ENCODE data around the gene FERMT1. TPM values are rescaled to one million over a fixed set of nuclear protein-coding genes. Genes with fewer than 3 reads are reported as not detected.
A peak's percentile ranks its signal among the peaks of the same experiment; 100 is the strongest.

FERMT1 gene, protein sequence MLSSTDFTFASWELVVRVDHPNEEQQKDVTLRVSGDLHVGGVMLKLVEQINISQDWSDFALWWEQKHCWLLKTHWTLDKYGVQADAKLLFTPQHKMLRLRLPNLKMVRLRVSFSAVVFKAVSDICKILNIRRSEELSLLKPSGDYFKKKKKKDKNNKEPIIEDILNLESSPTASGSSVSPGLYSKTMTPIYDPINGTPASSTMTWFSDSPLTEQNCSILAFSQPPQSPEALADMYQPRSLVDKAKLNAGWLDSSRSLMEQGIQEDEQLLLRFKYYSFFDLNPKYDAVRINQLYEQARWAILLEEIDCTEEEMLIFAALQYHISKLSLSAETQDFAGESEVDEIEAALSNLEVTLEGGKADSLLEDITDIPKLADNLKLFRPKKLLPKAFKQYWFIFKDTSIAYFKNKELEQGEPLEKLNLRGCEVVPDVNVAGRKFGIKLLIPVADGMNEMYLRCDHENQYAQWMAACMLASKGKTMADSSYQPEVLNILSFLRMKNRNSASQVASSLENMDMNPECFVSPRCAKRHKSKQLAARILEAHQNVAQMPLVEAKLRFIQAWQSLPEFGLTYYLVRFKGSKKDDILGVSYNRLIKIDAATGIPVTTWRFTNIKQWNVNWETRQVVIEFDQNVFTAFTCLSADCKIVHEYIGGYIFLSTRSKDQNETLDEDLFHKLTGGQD
- total RNA-seq (not detected in 2 replicates), polyA plus RNA-seq (not detected in 2 replicates), polyA minus RNA-seq (not detected in 2 replicates)
- total RNA-seq (2013): 0.02 TPM

DNA sequence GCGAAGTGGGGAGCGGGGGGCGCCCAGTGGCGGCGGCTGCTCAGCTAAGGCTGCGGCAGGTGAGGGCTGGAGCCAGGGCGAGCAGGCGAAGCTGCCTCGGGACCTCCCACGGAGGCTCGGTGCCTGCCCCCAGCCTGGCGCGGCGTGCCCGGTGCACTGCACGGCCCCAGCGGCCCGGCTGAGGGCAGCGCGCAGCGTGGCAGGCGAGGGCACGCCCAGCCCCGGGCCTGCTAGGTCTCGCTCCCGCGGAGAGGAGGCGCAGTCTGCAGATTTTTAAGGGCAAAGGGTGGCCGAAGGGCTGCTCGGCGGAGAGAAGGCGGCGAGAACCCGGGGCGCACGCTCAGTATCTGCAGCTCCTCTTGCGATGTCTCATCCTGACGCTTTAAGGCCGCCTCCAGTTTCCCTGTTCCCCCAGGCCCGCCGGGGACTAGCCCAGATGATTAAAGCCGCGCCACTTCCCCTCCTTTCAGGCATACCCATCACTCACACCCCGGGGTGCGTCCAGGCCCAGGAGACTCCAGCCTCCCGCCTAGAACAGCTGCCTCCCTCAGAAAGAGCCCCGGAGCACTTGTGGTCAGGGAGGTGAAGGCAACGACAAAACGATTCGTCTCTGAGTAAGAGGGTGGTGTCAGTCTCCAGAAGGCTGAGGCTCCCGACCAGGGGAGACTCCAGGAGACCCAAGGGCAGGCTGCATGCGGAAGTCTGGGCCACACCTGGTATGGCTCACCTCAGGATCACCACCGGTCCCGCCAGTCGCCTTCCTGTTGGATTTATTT is at the start of gene FERMT1:
Gene FERMT1, minus strand, starts transcription at position 158 of the 776 bp plus-strand sequence. CDS start 3,476 bp downstream, outside the sequence.
- peaks cover 12 to 15% of the 10 kb centered on the region in 2 donors for H3K4me1 ChIP-seq (ENCODE audit: control insufficient read depth in 2 of 2, insufficient read depth in 2 of 2, low read length in 2 of 2)
- peak within 1 kb of the TSS; percentile 54 for H2AFZ ChIP-seq (ENCODE audit: insufficient read depth, low read depth, low read length, poor library complexity, severe bottlenecking)
- no peak for ATAC-seq (ENCODE audit: low read depth)
- no peak within 1 kb of the TSS for H3K9ac ChIP-seq (ENCODE audit: low read length)
- POLR2A ChIA-PET: no interaction called here
- H3K79me2 ChIP-seq (ENCODE audit: control insufficient read depth, insufficient read depth, low read length): no peaks in the 10 kb centered on the region
- Mint-ChIP-seq H3K27me3 (peaks cover 51% of the 10 kb centered on the region), H3K27ac (no peak within 1 kb of the TSS), H3K9me3 (ENCODE audit: insufficient read depth) (no peaks in the 10 kb centered on the region), H3K4me3 (peak within 1 kb of the TSS; percentile 37), H3K4me1 (peaks cover 12% of the 10 kb centered on the region)
- no peaks in the 10 kb centered on the region for H4K20me1 ChIP-seq (ENCODE audit: control insufficient read depth, insufficient read depth, low read length, poor library complexity, severe bottlenecking)
- 5% methylated on average over 51 of the region's 55 CpGs for WGBS (ENCODE audit: insufficient coverage)
- H3K27ac ChIP-seq (ENCODE audit: low read length in 2 of 2): no peak within 1 kb of the TSS
- DNase-seq: no peak
- peak within 1 kb of the TSS in 1 of 5 experiments; percentile 5 for H3K4me3 ChIP-seq (ENCODE audit: control extremely low read depth in 1 of 5, extremely low read depth in 1 of 5, insufficient read depth in 1 of 5, low read depth in 2 of 5, low read length in 4 of 5)
- intact Hi-C loops (cut with micrococcal nuclease): no loop called here
- TF ChIP-seq, protein P1, sequence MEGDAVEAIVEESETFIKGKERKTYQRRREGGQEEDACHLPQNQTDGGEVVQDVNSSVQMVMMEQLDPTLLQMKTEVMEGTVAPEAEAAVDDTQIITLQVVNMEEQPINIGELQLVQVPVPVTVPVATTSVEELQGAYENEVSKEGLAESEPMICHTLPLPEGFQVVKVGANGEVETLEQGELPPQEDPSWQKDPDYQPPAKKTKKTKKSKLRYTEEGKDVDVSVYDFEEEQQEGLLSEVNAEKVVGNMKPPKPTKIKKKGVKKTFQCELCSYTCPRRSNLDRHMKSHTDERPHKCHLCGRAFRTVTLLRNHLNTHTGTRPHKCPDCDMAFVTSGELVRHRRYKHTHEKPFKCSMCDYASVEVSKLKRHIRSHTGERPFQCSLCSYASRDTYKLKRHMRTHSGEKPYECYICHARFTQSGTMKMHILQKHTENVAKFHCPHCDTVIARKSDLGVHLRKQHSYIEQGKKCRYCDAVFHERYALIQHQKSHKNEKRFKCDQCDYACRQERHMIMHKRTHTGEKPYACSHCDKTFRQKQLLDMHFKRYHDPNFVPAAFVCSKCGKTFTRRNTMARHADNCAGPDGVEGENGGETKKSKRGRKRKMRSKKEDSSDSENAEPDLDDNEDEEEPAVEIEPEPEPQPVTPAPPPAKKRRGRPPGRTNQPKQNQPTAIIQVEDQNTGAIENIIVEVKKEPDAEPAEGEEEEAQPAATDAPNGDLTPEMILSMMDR (IDR thresholded peaks at IDR 0.05): no peak
- no peak for TF ChIP-seq EZH2 (IDR thresholded peaks at IDR 0.05; ENCODE audit: borderline replicate concordance, insufficient read depth, low read depth, low read length, poor library complexity, severe bottlenecking)
- no peaks in the 10 kb centered on the region for H3K36me3 ChIP-seq (replicated peaks in 1 of 2; ENCODE audit: control extremely low read depth in 1 of 2, control insufficient read depth in 1 of 2, extremely low read depth in 1 of 2, insufficient read depth in 2 of 2, low read length in 1 of 2)
- peaks cover 0 to 22% (median 9%) of the 10 kb centered on the region in 4 experiments for H3K27me3 ChIP-seq (replicated peaks in 1 of 4; ENCODE audit: control extremely low read depth in 1 of 4, control insufficient read depth in 3 of 4, insufficient read depth in 4 of 4, low read length in 3 of 4)
- peak within 1 kb of the TSS; percentile 64 for H3K4me2 ChIP-seq (replicated peaks; ENCODE audit: low read depth, low read length, poor library complexity, severe bottlenecking)
- CTCF ChIA-PET: no interaction called here
- peaks cover 0 to 3% (median 0%) of the 10 kb centered on the region in 3 donors for H3K9me3 ChIP-seq (ENCODE audit: control extremely low read depth in 1 of 3, control insufficient read depth in 2 of 3, insufficient read depth in 1 of 3, low read length in 2 of 3)

All from B cell (primary cell).